ENCODE data around the gene CD52. TPM values are rescaled to one million over a fixed set of nuclear protein-coding genes. Genes with fewer than 3 reads are reported as not detected.
A peak's percentile ranks its signal among the peaks of the same experiment; 100 is the strongest.

CD52 gene
- total RNA-seq, 2 donors from 2014 or later = 7.0 to 16.1 TPM

DNA sequence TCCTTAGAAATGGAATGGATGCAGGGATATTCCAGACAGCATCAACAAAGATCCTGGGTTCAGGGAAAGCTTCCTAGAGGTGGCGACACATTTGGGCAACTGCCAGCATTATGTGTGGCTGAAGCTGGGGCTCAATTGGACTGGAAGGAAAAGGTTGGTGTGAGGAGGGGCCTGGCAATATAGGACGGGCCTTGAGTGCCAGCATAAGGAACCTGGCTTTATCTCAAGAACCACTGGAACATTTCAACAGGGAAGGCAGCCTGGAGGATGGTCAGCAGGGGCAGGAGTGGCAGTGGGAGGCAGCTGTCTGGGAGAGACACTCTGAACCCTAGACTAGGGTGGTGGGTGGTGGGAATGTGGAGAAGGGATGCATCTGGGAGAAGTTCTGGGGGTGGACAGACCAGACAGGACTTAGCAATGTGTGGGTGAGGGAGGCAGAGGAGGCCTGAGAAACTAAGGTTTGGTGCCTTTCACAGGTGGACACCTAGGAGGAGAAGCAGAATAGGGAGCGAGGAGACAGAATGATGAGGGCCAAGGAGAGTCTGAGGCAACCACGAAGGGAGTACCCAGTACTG, 34.4 kb upstream of the CD52 start:
- intact Hi-C loops (cut with DNase I) = no loop called here
- peak; percentile 69 for DNase-seq (ENCODE audit: low spot score)

DNA sequence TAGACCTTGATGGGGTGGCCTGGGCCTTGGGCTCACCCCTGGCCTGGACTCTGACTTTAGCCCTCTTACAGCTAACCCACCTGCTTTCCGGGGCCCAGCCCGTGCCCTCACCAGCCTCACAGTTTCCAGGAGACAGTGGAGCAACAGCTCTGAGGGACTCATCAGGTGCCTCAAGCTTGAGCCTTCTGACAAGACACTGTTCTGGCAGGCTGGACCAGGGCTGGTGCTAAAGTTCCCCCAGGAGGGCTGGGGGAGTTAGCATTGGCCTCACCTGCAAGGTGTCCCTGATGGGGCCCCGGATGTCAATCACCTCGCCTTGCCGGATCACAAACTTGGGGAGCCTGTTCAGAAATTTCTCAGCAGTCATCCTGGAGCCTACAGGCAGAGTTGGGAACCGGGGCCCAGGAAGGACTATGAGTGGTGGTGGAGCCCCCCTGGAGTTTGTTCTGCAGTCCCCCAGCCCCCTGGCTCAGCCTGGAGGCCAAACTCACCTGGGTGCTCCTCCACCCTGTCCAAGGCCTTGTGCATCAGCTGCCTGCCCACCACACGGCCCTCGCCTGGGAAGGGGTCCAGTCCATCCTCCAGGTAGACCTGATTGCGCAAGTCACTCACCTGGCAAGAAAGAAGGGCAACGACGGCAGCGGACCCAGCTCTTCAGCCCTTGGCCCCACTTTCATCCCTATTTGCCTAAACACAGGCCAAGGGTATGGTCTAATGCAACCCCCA, 33.7 kb upstream of the CD52 start:
- intact Hi-C loops (cut with DNase I) = no loop called here
- peak; percentile 81 for DNase-seq (ENCODE audit: low spot score)

DNA sequence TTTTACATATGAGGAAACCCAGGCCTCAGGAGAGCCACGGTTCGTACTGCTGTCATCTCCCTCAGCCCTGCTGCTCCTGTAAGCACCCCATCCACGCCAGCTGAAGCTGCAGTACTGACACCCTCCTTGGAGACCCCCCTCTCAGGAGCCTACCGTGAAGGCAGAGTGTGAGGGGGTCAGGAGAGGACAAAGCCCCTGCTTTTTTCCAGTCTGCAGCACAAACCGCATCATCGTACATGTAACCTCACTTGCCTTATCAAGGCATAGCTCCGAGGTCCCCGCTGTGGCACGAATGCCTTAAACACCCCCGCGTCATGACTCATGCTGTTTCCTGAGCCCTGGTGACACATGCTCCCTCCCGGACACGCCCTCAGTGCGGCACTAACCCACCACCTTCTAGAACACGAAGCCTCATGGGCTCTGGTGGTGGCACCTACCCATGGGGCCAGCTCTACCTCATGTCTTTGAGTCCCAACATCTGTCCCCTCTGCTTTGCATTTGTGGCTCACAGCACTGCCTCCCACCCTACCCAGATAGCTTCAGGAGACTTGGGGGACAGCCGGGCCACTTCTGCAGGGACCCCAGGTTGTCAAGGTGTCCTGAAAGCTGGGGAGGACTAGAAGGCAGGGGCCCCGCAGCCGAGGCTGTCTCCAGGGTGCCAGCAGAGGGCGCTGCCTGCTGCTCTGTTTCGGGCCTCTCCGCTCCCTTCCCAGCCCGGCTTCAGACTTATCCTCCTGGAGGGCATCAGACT, 33.0 kb upstream of the CD52 start:
- intact Hi-C loops (cut with DNase I) = loop anchor here in 1 of 2 donors (5.0 kb wide), 1 partner anchor 38 kb away; no protein-coding TSS in a partner anchor
- DNase-seq (ENCODE audit: low spot score) = peak; percentile 95

DNA sequence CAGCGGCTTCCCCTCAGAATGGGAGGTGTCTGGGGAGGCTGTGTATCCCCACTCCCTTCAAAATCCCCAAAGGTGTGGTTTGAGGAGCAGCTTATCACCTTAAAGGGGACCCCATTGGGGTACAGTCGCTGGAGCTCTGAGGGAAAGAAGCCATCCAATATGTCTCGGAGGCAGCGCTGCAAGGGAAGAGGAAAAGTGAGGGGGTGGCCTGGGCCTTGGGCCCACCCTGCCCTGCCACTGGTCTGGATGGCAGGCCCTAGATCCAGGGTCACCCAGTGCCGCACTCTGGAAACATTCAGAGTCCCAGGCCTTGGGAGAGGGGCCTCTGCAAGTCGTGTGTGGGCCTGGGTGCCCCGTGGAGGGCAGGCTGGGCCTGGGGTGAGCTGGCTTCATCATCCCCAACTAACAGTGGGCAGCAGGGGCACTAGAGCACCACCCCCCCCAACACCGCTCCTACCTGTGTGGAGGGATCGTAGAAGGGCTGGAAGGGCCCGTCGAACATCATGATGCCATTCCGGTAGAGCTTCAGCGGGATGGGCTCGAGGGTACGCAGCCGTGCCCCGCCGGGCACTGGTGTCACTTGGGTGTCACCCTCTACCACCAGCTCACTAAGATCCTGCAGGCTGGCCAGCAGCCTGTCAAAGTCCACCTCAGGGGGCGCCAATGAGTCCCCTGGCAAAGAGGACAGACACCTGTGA, 32.2 kb upstream of the CD52 start:
- DNase-seq (ENCODE audit: low spot score) = no peak

DNA sequence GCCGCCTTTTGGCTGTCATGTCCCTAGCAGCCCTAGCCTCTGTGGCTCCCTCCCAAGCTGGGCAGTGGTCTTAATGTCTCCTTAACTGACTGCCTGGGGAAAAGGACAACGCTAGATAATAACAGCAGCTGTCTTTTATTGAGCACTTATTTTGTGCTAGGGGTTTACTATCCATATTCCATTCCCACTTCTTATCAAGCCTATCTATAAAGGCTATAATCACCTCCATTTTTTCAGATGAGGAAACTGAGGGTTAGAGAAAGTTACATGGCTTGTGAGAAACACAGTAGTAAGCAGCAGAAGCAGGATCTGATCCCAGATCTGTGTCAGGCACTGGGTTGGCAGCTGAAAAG, 31.7 kb upstream of the CD52 start:
- intact Hi-C loops (cut with DNase I) = loop anchor here in 1 of 2 donors (5.0 kb wide), 1 partner anchor 36 kb away; no protein-coding TSS in a partner anchor
- DNase-seq (ENCODE audit: low spot score) = no peak

More for the DNA sequence above, 32.2 kb upstream of the CD52 start:
- intact Hi-C loops (cut with DNase I) = loop anchor here in 1 of 2 donors (5.0 kb wide), 1 partner anchor 37 kb away; no protein-coding TSS in a partner anchor

DNA sequence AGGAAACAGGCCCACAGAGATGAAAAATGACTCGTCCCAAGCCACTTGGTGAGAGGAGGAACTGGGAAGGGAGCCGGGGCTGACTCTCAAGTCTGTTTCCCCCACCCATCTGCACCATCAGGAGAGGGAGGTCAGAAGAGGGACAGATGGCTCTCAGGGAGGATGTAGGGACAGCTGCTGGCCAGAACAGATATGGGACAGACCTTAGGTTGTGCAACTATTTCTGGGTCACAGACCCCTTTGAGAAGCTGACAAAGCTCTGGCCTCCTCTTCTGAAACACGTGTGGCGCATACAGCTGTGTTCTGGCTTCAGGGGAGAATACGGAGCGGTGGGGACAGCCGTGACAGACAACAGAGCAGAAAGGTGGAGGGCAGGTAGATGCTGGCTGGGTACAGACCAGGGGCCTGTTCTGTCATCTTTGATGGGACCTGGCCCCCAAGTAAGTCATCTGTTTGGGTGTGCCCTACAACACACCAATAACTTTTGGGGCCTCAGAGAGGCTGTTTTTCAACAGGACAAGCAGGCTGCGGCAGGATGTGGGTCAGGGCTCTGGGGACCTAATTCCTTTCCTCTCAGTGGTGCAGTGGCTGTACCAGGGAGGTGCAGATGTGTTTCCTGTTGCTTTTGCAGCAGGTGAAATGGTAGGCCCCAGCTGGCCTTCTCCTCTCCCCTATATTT, 30.6 kb upstream of the CD52 start:
- intact Hi-C loops (cut with DNase I) = loop anchor here in 1 of 2 donors (5.0 kb wide), 1 partner anchor 35 kb away; no protein-coding TSS in a partner anchor
- DNase-seq (ENCODE audit: low spot score) = no peak

DNA sequence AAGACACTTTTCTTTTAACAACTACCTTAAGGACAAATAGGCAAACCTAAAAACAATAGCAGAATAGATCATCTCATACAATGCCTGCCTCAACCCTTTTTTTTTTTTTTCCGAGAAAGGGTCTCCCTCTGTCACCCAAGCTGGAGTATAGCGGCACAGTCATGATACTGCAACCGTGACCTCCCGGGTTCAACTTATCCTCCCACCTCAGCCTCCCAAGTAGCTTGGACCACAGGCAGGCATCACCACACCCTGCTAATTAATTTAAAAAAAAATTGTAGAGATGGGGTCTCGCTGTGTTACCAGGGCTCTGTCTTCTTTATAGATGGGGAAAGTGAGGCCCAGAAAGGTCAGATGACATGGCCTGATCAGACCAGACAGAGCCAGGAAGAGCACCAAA, 29.9 kb upstream of the CD52 start:
- DNase-seq (ENCODE audit: low spot score) = no peak
- intact Hi-C loops (cut with DNase I) = loop anchor here in 1 of 2 donors (5.0 kb wide), 1 partner anchor 34 kb away; no protein-coding TSS in a partner anchor

DNA sequence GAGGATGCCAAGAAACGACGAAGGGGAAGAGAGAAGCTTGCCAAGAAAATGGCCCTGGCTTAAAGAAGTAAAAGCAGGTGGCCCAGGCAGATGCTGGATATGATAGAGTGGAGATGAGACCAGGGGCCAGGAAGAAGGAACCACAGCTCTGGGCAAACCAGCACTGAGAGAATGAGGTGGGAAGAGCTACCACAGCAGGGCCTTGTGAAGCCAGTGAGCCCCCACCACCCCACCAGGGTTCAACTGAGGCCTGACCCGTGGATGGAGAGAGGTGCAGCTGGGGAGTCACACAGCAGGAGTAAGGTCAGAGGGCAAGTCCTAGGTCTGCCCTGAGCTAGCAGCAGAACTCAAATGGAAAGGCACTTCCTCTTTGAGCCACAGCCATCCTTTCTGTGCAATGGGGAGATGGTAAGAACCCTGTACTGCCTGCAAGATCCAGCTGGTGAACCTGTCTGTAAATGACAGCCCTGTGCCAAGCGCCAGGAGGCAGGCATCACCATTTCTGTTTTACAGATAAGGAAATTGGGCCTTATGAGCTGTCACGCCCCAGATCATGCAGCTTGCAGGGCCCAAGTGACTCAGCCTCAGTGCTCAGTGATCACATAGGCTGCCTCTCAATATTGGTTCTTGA, 29.3 kb upstream of the CD52 start:
- DNase-seq (ENCODE audit: low spot score) = no peak
- intact Hi-C loops (cut with DNase I) = loop anchor here in 1 of 2 donors (5.0 kb wide), 1 partner anchor 34 kb away; no protein-coding TSS in a partner anchor

DNA sequence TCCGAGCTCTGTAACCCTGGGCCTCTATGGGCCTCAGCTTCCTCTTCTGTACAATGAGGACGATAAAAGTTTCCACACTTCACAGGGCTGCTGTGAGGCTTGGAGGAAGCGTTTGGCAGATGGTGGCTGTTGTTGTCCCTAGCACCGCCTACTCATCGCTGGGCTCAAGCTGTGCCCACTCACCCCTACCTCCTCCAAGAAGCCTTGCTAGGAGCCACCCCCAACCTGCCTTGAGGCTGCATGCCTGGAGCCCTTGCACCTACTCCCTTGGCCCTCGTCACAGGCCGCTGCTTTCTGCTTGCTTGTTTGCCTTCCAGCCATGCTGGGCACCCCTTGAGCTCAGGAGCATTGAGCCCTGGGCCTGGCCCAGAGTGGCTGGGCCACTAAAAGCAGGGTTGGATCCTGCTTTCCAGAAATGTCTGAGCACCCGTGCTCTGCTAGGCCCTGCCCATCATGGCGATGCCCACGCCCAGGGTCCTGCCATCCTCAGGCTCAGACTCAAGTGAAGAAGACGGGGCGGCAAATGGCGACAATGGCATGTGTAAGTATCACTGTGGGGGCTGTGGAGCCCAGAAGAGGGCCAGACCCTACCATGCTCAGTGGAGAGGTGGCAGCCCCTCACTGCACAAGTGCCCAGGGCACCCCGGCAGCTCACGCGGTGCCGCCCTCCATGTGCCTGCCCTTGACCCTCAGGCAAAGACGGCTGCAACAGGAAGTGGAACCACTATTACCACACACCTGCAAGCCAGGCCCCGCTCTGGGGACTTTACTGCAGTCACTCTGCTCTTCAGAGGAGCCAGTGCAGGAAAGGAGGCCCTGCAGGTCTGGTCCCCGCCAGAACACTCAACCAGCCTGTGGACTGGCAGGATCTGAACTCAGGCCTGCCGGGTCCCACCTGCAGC, 28.3 kb upstream of the CD52 start:
- intact Hi-C loops (cut with DNase I) = loop anchor here in 1 of 2 donors (5.0 kb wide), 2 partner anchors 33 to 582 kb away; no protein-coding TSS in a partner anchor
- DNase-seq (ENCODE audit: low spot score) = no peak

DNA sequence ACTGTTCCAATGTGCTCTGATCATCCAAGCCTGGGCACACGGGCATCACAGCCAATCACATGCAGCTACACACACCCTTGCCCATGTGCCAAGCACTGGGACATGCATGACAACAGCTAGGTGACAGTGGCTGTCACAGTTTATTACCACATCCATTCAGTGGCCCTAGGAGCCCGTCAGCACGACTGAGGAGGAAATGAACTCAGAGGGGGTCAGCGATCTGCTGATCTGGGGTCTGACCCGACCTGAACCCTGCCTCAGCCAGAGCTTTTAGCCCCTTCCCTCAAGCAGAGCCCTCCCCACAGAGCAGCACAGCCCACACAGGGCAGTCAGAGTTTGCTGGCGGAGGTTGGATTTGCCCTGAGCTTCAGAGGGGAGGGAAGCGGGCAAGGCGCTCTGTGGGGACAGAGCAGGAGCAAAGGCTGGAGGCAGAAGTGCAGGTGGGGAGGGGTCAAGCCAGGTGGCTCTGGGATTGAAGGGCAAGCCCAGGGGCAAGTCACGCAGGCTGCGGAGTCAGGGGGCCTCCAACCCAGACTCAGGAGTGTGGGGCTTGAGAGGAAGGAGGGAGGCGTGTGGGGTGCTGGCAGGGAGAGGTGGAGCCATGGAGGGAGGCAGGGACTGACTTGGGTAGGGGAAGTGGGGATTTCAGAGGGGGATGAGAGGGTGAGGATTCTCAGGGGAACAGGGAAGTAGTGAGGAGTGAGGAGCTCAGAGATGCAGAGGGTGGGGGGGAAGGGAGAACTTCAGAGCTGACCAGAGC, 27.5 kb upstream of the CD52 start:
- intact Hi-C loops (cut with DNase I) = loop anchor here in 1 of 2 donors (5.0 kb wide), 1 partner anchor 583 kb away; no protein-coding TSS in a partner anchor
- no peak for DNase-seq (ENCODE audit: low spot score)

DNA sequence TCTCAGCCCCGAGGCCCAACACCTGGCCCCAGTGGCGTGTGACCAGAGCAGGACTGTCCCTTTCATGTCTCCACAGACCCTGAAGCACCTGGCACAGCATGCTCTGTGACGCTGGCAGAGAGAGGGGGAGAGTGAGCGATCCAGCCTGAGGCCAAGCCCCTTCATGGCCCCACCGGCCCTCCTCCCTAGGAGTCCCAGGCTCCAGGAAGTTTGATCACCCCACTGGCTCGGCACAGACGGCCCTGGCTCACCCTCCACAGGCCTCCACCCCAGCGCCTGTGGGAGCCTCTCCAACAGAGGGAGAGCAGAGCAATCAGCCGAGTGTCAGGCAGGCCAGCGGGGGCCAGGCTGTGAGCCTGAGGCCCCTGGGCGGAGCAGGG, 26.9 kb upstream of the CD52 start:
- intact Hi-C loops (cut with DNase I) = loop anchor here in 1 of 2 donors (5.0 kb wide), 1 partner anchor 584 kb away; no protein-coding TSS in a partner anchor
- DNase-seq (ENCODE audit: low spot score) = no peak

DNA sequence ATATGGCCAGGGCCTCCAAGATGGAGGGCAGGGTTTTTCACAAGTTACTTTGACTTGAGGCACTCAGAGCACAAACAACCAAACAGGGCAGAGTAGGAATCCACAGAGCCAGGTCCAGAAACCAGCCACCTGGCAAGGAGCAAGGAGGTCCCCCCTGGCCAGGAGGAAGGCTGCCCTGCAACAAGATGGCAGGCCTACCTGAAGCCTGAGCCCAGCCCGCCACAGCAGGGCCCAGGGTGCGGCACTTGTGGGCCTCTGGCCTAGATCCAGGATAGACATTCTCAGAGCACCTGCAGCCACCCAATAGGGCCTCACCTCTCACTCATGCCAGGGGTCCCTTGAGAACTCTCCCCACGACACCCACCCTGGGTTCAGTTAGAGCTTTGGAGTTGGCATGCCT, 26.3 kb upstream of the CD52 start:
- intact Hi-C loops (cut with DNase I) = loop anchor here in 1 of 2 donors (5.0 kb wide), 1 partner anchor 584 kb away; no protein-coding TSS in a partner anchor
- DNase-seq (ENCODE audit: low spot score) = no peak

DNA sequence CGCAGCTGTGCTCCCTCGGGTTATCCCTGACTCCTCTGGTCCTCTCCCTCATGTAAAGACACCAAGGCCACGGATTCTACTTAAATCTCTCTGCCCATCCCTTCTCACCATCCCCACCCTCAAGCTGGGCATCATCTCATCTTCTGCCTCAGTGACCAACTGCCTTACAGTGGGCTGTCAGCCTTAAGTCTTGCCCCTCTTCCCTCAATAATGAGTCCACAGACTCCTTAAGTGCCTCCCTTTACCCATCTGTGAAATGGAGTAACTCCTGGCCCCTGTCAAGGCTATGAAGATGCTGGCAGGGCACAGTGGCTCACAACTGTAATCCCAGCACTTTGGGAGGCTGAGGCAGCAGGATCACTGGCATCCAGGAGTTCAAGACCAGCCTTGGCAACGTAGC, 25.8 kb upstream of the CD52 start:
- intact Hi-C loops (cut with DNase I) = loop anchor here in 1 of 2 donors (5.0 kb wide), 1 partner anchor 585 kb away; no protein-coding TSS in a partner anchor

DNA sequence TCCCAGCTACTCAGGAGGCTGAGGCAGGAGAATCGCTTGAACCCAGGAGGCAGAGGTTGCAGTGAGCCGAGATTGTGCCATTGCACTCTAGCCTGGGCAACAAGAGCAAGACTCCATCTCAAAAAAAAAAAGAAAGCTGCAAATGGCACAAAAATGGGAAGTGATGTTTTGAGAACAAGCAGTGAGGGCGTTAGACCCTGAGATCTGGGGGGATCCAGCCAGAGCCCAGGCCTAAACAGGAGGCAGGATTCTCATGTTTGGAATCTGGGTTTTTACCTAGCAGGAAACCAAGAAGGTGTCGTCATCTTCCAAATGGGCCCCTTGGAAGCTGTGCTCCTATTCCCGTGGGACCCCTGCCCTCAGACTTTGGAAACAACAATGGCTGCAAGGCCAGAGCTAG, 25.0 kb upstream of the CD52 start:
- intact Hi-C loops (cut with DNase I) = loop anchor here in 1 of 2 donors (5.0 kb wide), 1 partner anchor 585 kb away; no protein-coding TSS in a partner anchor
- DNase-seq (ENCODE audit: low spot score) = peak; percentile 46

More for the DNA sequence above, 25.8 kb upstream of the CD52 start:
- no peak for DNase-seq (ENCODE audit: low spot score)

DNA sequence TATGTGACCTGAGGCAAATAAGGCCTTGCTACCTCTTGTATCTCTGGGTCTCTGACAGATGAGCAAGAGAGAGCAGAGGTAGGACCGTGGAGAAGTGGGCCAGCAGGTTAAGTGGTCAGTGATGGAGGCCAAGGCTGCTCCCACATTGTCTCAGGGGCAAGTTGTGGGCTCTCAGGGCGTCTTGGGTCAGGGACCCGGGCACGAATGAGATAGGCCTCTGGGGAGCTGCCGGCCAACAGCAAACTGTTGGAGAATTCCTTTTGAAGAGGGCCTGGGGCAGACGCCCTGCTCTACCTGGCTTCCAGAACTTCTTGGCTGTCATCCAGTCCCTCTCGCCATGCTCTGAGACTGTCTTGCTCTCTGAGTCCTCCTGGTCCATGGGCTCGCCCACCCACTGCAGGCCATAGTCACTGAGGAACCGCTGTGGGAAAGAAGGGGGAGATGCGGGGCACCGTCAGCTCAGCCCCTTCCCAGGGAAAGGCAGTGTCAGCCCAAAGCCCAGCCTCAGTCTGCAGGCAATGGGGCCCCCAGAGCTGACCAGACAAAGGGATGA, 23.8 kb upstream of the CD52 start:
- intact Hi-C loops (cut with DNase I) = loop anchor here in 1 of 2 donors (5.0 kb wide), 1 partner anchor 587 kb away; no protein-coding TSS in a partner anchor
- DNase-seq (ENCODE audit: low spot score) = peak; percentile 61
